Measurements from ENCODE around the gene TUBGCP5.

TUBGCP5 gene

GRCh38 chr15:22973286-22973685, 66.1 kb downstream of the TUBGCP5 start:
- no peak for TF ChIP-seq CTCF (IDR thresholded peaks at IDR 0.05; ENCODE audit: low read depth, low read length)
- H3K4me3 ChIP-seq (ENCODE audit: low read depth, low read length) = no peak overlapping the region

GRCh38 chr15:22969489-22969888, 69.9 kb downstream of the TUBGCP5 start:
- TF ChIP-seq CTCF (IDR thresholded peaks at IDR 0.05; ENCODE audit: low read depth, low read length) = no peak
- H3K4me3 ChIP-seq (ENCODE audit: low read depth, low read length) = no peak overlapping the region

GRCh38 chr15:22968366-22968765, 71.0 kb downstream of the TUBGCP5 start:
- no peak for TF ChIP-seq CTCF (IDR thresholded peaks at IDR 0.05; ENCODE audit: low read depth, low read length)
- H3K4me3 ChIP-seq (ENCODE audit: low read depth, low read length) = no peak overlapping the region

GRCh38 chr15:22967084-22967770, 72.1 kb downstream of the TUBGCP5 start:
- TF ChIP-seq CTCF (IDR thresholded peaks at IDR 0.05; ENCODE audit: low read depth, low read length) = no peak
- no peak overlapping the region for H3K4me3 ChIP-seq (ENCODE audit: low read depth, low read length)

- TF ChIP-seq CTCF (IDR thresholded peaks at IDR 0.05; ENCODE audit: low read depth, low read length) = no peak
- no peak overlapping the region for H3K4me3 ChIP-seq (ENCODE audit: low read depth, low read length)
Observed at GRCh38 chr15:22966321-22967083, 72.9 kb downstream of the TUBGCP5 start.

- H3K4me3 ChIP-seq (ENCODE audit: low read depth, low read length) = no peak overlapping the region
- TF ChIP-seq CTCF (IDR thresholded peaks at IDR 0.05; ENCODE audit: low read depth, low read length) = no peak
Observed at GRCh38 chr15:22963641-22964040, 75.7 kb downstream of the TUBGCP5 start.

- no peak overlapping the region for H3K4me3 ChIP-seq (ENCODE audit: low read depth, low read length)
- no peak for TF ChIP-seq CTCF (IDR thresholded peaks at IDR 0.05; ENCODE audit: low read depth, low read length)
Observed at GRCh38 chr15:22962611-22963010, 76.8 kb downstream of the TUBGCP5 start.
